Spinal cord (tissue), 10 donors: Measurements from ENCODE around the gene RPS15A. TPM values are rescaled to one million over a fixed set of nuclear protein-coding genes. Genes with fewer than 3 reads are reported as not detected.

Experiments
- DNase-seq, 6 donors: peaks; one replicate each; pipeline versions ENCODE4 v3.0.0 to v3.0.0-alpha.2; 2013 to 2015; ENCODE audit warnings: low spot score in 6 of 6, low read depth in 4 of 6
- H3K27ac ChIP-seq: one replicate; pipeline ENCODE4 v1.5.1; 2013; ENCODE audit warnings: low read depth, low read length, control low read depth
- H3K27me3 ChIP-seq: one replicate; pipeline ENCODE4 v1.6.1; 2013; ENCODE audit warnings: low read length; ENCODE audit not compliant: control insufficient read depth, insufficient read depth
- H3K36me3 ChIP-seq: one replicate; pipeline ENCODE4 v1.6.1; 2013; ENCODE audit warnings: low read length; ENCODE audit not compliant: control insufficient read depth, insufficient read depth
- H3K4me1 ChIP-seq: one replicate; pipeline ENCODE4 v1.6.1; 2013; ENCODE audit warnings: low read length; ENCODE audit not compliant: control insufficient read depth, insufficient read depth
- H3K4me3 ChIP-seq: one replicate; pipeline ENCODE4 v1.5.1; 2013; ENCODE audit warnings: low read depth, low read length, control low read depth
- H3K9me3 ChIP-seq: one replicate; pipeline ENCODE4 v1.6.1; 2013; ENCODE audit warnings: low read length; ENCODE audit not compliant: control insufficient read depth, insufficient read depth
- WGBS: methylation state at CpG from one replicate; pipeline ENCODE4 v1.1.5; 2013; ENCODE audit warnings: missing lambda C conversion rate; ENCODE audit not compliant: insufficient coverage; 5-methylcytosine and 5-hydroxymethylcytosine counted together
- polyA plus RNA-seq, 2 donors: library from polyadenylated mRNA; unstranded; fragments of 120-200 nt; gene quantifications; one replicate each; pipeline ENCODE4 v1.2.1, GENCODE V29; 2013; ENCODE audit not compliant: insufficient read length in 2 of 2
- total RNA-seq, 2 donors: library from RNA; depleted of rRNA in 1 of 2; stranded (reverse); fragments of 120-200 nt in 1 of 2; fragments of >200 nt in 1 of 2; gene quantifications; one replicate each; pipeline versions ENCODE4 v1.2.3 to v1.2.4, GENCODE V29; 2013 to 2014
- donor health status: healthy.

The RPS15A gene
- total and polyA plus RNA-seq, 4 donors, result 894 to 2,682 (median 948) TPM

DNA sequence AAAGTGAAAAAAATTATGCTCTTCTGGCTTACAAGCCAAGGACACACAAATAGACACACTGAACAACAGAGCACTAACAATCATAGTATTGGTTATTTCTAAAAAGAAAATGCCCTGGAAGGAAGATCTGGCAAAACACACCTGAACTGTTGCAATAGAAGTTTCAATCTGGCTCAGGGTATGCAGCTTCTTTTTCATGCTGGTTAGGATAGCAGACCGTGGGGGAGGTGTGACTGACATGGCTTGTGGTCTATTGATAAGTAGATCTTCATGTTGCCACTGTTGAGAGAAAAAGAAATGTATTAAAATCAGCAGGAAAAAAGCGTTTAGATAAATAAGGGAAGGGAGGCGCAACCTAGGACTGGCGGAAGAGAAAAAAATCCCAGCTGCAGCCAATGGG, 37.8 kb upstream of the RPS15A start:
- Histone ChIP-seq H3K4me1 (no peaks in the 10 kb centered on the region), H3K4me3 (no peak overlapping the region), H3K27ac (no peak overlapping the region), H3K27me3 (no peaks in the 10 kb centered on the region), H3K9me3 (no peaks in the 10 kb centered on the region), H3K36me3 (peaks cover 22% of the 10 kb centered on the region)
- 97% methylated on average over 4 of the region's 4 CpGs for WGBS
- DNase-seq, result no peak

DNA sequence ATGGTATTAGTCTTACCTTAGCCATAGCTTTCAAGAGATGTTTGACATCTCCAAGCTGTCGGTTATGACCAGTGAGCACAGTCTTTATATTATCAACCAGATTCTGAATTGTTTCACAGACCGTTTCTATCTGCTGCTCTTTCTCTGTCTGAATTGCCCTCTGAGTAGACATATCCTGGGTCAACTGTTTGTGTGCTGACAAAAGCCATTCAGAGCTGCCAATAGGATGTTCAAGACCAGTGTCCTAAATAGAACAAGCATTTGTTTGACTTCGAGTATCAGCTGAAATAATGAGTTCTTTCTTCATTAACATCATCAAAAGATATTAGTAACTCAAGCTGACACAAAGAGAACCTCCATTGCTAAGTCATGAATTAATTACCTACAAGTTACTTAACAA, 26.2 kb upstream of the RPS15A start:
- Histone ChIP-seq H3K36me3 (peaks cover 33% of the 10 kb centered on the region), H3K27me3 (no peaks in the 10 kb centered on the region), H3K4me1 (no peaks in the 10 kb centered on the region), H3K9me3 (no peaks in the 10 kb centered on the region), H3K4me3 (no peak overlapping the region), H3K27ac (no peak overlapping the region)
- WGBS, result 54% methylated on average over 2 of the region's 3 CpGs
- peak in 1 of 6 donors; percentile 23 for DNase-seq

DNA sequence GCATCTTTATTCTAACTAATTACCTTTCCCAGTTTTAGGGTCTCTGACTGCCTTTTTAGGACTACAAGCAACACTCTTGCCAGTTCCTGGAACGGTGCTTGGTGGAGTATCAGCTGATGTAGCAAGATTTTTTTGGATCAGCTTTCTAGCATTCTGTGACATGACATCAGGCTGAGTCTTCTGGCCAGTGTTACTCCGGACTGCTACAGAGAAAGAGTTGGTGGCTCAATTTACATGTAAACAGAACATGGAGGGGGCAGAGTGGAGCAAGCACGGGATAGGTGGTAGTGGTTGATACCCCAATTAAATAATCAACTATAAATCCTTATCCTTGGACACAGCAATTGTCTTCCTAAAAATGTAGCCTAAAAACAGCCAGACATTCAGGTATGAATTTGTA, 21.8 kb upstream of the RPS15A start:
- no peaks in the 10 kb centered on the region for H3K4me1 ChIP-seq
- DNase-seq, result no peak
- H3K27me3 ChIP-seq, result no peaks in the 10 kb centered on the region
- no peak overlapping the region for H3K27ac ChIP-seq
- no peaks in the 10 kb centered on the region for H3K9me3 ChIP-seq
- H3K36me3 ChIP-seq, result peaks cover 26% of the 10 kb centered on the region
- no peak overlapping the region for H3K4me3 ChIP-seq
- WGBS, result no CpG with 5 or more reads among the region's 3 CpGs

DNA sequence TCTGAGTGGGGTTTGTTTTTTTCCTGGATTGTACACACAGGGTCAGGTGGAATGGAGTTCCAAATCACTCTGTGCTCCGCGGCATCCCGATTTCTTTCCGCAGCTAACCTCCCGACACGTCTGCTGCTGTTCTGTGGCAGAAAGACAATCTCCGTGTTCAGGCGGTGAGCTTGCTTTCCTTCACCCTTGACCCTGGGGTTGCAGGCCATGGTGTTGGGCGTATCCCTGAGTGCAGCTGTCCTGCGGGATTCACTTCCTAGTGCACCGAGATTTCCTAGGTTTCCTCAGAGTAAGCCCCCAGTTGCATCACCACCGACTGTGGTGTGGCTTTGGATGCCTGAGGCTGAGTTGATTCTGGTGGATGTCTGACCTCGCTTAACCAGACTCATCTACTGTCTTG, 19.0 kb upstream of the RPS15A start:
- H3K27ac ChIP-seq, result no peak overlapping the region
- H3K4me1 ChIP-seq, result no peaks in the 10 kb centered on the region
- no peaks in the 10 kb centered on the region for H3K27me3 ChIP-seq
- DNase-seq, result no peak
- H3K4me3 ChIP-seq, result no peak overlapping the region
- H3K36me3 ChIP-seq, result peaks cover 14% of the 10 kb centered on the region
- 96% methylated on average over 8 of the region's 13 CpGs for WGBS
- H3K9me3 ChIP-seq, result no peaks in the 10 kb centered on the region

DNA sequence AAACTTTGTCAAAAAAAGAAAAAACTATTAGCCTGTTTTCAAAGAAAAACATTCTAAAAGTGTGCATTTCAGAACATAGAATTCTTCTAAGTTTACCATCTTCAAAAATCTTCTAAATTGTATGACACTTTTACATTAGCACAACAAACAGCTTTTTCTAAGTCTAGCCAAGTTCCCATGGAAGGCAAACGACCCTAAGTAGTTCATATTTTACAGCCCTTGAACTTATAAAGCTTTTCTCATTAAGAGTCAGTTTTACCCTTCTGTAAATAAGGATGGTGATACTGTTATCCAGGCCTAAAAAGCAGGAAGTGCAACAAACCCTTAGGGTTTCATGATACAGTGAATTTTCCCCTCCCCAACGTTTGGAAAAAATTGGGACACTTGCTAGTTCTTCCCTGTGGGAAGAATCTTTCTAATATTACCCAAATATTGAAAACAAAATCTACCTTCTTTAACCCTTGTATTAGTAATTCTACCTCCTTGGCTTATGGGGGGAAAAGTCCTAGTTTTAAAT, 15.2 kb upstream of the RPS15A start:
- H3K4me3 ChIP-seq, result no peak overlapping the region
- no peak for DNase-seq
- peaks cover 12% of the 10 kb centered on the region for H3K36me3 ChIP-seq
- peaks cover 17% of the 10 kb centered on the region for H3K4me1 ChIP-seq
- H3K27me3 ChIP-seq, result no peaks in the 10 kb centered on the region
- H3K9me3 ChIP-seq, result no peaks in the 10 kb centered on the region
- H3K27ac ChIP-seq, result no peak overlapping the region
- WGBS, result no CpG with 5 or more reads among the region's 2 CpGs

DNA sequence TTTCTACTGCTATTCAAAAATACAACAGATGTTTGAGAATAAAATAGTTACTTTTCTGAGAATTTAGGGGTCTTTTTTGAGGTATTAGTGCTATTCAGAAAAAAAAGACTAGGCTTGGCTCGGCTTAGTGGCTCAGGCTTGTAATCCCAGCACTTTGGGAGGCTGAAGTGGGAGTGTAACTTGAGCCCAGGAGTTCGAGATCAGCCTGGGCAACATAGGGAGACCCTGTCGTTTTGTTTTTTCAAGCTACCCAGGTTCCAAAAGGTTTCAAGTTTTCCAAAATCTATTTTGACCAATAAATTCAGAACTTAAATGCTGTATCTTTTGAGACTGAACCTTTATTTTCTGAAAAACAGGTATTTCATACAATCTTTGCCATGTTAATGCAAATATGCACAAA, 14.4 kb upstream of the RPS15A start:
- H3K4me1 ChIP-seq, result peaks cover 21% of the 10 kb centered on the region
- no peak for DNase-seq
- no peaks in the 10 kb centered on the region for H3K9me3 ChIP-seq
- peaks cover 12% of the 10 kb centered on the region for H3K36me3 ChIP-seq
- no peak overlapping the region for H3K4me3 ChIP-seq
- no peaks in the 10 kb centered on the region for H3K27me3 ChIP-seq
- 27% methylated on average over 1 of the region's 3 CpGs for WGBS
- H3K27ac ChIP-seq, result no peak overlapping the region

DNA sequence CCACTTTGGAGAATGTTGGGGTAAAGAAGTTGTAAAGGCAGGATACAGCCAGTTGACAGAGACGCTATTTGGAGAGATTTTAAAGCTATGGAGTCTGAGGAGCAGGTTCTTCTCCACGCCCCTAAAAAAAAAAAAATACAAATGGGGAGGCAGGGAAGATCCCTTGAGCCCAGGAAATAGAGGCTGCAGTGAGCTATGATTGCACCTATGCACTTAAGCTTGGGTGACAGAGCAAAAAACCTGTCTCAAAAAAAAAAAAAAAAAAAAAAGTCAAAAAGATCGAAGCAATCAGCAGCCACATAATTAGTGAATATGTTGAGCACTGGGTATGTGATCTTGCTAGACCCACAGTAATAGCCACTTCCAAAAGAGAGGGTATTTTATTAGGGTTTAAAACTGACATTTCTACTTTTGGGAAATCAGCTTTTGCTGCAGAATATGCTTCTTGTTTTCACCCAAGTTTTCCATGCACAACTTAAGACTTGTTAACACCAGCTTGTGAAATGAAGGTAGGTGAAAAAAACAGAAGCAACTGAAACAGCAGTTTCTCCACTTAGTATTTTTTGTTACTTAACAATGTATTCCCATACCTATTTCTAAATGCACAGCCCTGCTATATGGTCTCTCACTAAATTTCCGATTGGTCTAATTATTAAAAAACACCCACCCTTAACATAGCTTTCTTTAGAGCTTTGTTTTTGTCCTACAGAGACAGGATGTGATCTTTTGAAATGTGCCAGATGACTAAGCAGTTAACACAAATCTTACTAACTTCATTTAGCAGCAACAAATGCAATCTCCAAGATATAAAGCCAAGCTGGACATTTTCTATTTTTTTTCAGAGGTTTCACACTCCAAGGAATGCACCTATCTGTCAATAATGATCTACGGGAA, 13.7 kb upstream of the RPS15A start:
- H3K27me3 ChIP-seq, result no peaks in the 10 kb centered on the region
- H3K4me3 ChIP-seq, result no peak overlapping the region
- WGBS, result 20% methylated on average over 1 of the region's 5 CpGs
- peaks cover 21% of the 10 kb centered on the region for H3K4me1 ChIP-seq
- DNase-seq, result no peak
- peaks cover 5% of the 10 kb centered on the region for H3K36me3 ChIP-seq
- H3K27ac ChIP-seq, result no peak overlapping the region
- no peaks in the 10 kb centered on the region for H3K9me3 ChIP-seq

DNA sequence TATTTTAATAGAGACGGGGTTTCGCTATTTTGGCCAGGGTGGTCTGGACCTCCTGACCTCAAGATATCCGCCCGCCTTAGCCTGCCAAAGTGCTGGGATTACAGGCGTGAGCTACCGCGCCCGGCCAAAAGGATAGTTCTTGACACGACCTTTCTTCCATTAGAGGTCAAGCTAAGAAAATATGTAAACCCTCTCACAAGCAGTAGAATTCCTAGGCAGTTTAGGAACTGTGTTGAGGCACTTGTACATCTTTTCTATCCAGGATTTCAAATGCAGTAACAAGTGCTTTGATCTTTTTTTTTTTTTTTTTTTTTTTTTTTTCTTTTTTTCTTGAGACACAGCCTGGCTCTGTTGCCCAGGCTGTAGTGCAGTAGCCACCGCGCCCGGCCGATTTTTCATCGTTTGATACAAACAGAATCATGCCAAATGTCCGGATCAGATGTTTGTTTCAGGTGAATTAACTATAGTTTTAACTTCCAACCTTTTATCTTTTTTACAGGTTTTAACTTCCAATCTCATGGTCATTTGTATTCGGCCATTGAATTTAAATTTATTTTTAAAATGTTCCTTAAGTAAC, 12.7 kb upstream of the RPS15A start:
- no peak for DNase-seq
- no peaks in the 10 kb centered on the region for H3K9me3 ChIP-seq

DNA sequence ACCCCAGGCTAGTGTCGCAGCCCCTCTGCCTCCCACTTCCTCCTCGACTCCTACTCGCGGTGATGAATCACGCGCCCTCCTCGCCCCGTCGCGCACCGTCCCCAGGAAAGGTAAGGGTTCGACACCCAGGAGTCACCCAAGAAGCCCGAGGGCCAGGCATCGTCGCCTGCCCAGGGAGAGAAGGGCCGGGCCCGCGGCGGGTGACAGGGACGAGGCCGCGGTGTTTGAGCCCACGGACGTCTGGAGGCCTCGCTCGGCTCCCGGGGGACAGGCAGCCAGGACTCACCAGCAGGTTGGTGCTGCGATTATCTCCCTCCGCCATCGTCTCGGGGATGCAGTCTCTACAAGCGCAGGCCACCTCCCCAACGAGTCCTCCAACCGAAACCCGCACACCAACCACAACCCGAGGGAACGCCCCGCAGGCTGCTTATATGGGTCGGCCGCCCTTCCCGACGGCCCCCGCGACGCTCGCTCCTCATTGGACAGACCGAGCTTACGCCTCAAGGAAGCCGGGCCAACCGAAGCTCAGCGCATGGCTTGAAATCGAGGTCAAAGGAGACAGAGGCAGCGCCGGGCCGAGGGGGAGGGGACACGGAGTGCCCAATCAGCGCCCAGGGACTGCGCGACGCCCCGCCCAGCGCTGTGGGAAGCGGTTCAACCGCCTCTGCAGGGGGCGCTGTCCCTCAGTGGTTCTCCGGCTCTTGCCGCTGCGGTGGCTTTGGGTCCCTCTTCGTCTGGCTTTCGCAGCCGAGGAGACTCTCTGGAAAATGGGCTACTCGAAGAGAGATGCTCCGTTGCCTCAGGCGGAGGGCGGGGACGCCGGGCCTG, 11.2 kb upstream of the RPS15A start, which contains the start of gene ARL6IP1:
ARL6IP1 (minus strand) TSS at position 405 of the 828 bp plus-strand sequence; CDS start at position 322, 83 bp downstream.
- no peaks in the 10 kb centered on the region for H3K27me3 ChIP-seq
- H3K27ac ChIP-seq, result peak within 1 kb of the TSS; percentile 98
- H3K9me3 ChIP-seq, result no peaks in the 10 kb centered on the region
- peak within 1 kb of the TSS; percentile 96 for H3K4me3 ChIP-seq
- DNase-seq, result peak; percentile 93 to 100 (median 98)
- H3K4me1 ChIP-seq, result peaks cover 21% of the 10 kb centered on the region
- peaks cover 5% of the 10 kb centered on the region for H3K36me3 ChIP-seq
- under 1% methylated on average over 77 of the region's 77 CpGs for WGBS

More for the DNA sequence above, 12.7 kb upstream of the RPS15A start:
- H3K27me3 ChIP-seq, result no peaks in the 10 kb centered on the region
- peaks cover 3% of the 10 kb centered on the region for H3K36me3 ChIP-seq
- H3K4me1 ChIP-seq, result peaks cover 21% of the 10 kb centered on the region
- H3K27ac ChIP-seq, result no peak overlapping the region
- 100% methylated on average over 4 of the region's 16 CpGs for WGBS
- no peak overlapping the region for H3K4me3 ChIP-seq
